ACHN (cell line): ENCODE data around the gene GALNT13.

Experiments used
- DNase-seq: peaks from one replicate; pipeline ENCODE4 v3.0.0-alpha.2; 2015
- in situ Hi-C: cut with HindIII; loops from 2 replicates; pipeline ENCODE4 v1.10.0; 2017; ENCODE audit warnings: low sequenced_read_pairs, low pct_ligation_motif_present, low pct_unique_long_range_greater_than_20kb

The GALNT13 gene

DNA sequence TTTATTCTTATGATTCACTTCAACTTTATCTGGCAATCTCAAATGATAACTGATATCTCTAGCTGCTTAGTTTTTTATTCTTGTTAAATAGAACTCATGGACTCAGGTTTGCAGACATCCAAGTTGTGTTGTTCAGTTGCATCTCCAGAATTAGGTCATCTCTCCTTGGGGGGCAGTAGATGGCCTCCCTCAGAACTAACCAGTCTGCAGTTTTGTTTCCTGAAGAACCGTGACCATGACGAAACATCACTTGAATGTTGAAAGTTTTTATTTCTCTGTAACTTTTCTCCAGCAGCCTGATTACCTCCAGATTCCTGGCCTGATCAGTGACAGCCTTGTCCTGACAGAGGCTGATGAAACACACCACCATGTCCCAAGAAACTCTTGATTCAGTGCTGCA lies 321.5 kb downstream of the GALNT13 start:
- in situ Hi-C loops = no loop called here

DNA sequence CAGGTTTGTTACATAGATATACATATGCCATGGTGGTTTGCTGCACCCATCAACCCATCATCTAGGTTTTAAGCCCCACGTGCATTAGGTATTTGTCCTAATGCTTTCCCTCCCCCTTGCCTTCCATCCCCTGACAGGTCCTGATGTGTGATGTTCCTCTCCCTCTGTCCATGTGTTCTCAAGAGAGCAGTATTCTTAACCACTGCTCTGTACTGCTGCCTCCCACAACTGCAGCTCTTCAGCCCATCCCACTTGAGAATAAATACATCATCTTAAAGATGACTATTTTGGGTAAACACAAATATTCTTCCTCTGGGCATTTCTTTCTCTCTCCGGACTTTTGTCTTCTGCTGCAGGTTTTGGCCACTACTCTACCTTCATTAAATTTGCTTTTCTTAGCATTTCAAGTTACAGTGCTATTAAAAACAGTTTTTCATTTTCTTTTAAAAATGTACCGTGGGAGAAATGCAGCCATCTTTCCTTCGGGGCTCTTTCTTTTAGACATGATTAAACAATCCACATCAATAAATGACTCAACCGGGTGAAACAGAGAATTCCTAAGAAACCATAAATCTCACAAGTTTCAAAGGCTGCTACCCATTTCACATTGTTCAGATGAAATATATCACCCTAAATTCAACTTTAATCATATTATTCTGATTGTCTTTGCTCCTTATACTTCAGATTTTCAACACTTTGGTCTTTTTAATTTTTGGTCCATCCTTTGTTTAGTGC lies 323.4 kb downstream of the GALNT13 start:
- no peak for DNase-seq
- in situ Hi-C loops = no loop called here

More for the DNA sequence above, 321.5 kb downstream of the GALNT13 start:
- no peak for DNase-seq

DNA sequence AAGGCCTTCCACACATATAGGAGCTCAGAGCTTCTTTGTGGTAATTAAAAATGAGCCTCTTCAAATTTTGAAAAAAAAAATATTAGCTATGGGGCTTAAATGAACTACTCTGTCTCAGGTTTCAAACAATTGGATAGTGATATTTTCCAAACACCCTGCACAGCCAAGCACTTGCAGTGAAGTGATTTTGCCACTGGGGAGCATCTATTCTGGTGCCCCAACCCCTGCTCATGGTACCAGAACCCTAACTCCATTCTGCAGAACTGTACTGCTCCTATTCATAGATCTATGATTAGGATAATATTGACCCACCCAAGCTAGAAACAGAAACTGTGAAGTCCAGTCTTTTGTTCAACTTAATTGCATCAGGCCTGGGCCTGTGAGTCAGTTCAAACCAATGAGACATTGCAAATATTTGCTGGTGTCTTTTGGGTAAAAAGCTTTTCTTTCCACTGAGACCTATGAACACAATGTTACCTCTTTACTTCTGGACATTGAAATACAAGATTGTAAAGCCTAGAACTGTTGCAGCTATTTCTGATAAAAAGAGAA lies 324.0 kb downstream of the GALNT13 start:
- in situ Hi-C loops = no loop called here
- DNase-seq = no peak

DNA sequence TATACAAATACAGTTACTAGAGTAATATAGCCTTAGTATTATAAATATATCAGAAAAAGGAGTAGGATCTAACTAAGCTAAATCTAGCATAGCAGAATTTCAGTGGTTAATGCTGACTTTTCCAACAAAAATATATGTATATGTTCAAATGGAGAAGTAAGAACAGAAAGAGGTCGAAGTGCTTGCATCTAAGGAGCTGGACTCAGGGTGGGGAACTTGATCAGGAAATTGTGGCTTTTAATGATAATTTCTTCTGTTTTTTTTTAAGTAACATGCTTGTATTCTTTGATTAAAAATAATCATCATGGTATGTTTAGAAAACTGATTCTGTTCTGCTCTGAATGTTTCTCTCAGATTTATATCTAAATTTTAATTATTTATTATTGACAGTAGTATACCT lies 327.1 kb downstream of the GALNT13 start:
- in situ Hi-C loops = no loop called here
- no peak for DNase-seq

DNA sequence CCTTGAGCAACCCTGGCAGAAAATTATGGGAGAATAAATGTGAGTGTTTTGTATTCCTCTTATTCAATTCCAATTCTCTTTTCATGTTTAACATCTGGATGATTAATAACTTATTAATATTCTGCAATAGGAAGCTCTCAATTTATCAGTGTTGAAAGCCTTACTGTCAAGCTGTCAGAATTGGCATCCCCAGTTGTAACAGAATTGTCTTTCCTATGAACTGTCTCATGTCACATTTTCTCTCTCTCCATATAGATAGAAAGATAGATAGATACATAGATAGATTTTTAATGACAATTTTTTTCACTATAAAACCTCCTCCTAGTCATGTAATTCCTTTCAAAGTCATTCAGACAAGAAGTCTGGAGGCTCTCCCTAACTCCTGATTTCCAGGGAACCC lies 331.5 kb downstream of the GALNT13 start:
- in situ Hi-C loops = no loop called here
- no peak for DNase-seq

DNA sequence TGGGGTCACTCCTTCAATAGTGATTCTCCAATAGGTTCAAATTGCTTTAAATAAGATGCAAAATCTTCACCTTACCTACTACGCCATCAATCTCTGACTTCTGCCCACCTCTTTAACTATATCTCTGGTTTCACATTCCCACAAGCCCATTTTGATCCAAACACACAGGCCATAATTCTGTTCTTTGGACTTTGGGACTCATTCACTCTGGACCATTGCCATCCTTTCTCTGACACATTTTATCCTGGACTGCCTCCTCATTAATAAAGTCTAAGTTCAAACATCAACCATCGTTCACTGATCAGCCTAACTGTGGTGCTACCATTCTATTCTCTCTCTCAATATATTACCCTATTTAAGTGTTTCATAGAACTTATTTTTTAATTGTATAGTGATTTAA lies 332.2 kb downstream of the GALNT13 start:
- in situ Hi-C loops = no loop called here
- no peak for DNase-seq

DNA sequence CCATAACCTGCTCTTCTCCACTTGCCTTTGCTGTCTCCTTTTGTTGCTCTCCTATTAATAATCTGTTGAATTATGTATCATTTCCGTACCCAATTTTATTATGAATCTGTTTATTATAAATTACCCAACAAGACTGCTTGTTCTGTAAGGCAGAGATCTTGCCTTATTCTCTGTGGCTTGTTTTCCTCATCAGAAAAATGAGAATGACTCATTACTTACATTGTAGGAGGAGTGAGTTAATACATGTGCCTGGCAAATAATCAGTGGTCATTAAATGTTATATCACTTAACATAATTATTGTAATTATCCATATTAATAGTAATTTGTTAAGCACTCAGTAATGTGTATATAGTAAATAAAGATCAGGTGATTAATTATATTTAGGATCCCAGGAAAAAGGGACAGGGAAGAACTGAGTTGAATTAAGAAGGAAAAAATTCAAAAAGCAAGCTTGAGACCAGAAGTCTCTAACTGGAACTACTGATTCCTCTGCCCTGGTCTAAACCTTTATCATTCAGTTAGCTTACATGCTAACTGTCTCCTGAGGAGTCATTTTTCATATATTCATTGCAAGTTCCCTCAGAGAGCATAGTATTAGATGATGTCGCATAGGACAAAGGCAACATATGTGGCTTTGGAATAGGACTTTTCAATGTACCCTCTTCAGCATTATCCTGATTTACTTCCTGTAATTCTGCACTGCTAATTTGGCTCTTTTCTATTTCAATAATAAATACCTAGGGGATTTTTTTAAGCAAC lies 335.7 kb downstream of the GALNT13 start:
- in situ Hi-C loops = no loop called here
- no peak for DNase-seq

DNA sequence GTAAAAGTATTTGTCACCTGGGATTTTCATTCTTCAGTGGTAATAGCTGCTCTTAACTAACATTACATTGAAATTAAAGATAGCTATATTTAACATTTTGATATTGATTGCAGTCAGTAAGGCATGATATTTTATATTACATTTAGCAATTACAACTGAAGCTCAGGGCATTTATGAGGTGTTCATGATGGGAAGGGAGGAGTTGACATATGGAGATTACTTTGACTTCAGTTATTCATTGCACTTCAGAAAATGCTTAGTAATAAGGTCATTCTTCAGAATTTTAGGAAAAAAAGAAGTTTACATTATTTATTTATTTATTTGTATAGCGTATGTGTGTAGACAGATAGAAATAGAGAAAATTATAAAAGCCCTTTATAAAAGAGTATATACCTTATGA lies 352.0 kb downstream of the GALNT13 start:
- DNase-seq = no peak
- in situ Hi-C loops = no loop called here

DNA sequence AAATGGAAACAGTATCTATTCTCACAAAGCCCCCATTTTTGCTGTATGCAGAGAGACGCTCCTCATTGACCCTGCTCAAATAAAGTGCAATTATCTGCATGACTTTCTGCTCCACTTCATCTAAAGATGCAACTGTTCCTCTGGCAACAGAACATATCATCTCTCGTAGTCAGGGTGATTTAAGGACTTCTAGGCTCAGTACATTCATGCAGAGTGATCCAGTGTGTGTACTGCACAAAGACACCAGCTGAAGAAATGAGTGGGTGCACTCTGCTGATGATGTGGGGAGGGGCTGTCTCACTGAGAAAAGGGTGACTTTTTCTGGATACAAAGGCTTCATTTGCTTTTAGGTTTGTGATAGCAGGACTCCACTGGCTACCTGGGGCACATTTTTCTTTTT lies 355.2 kb downstream of the GALNT13 start:
- in situ Hi-C loops = no loop called here

DNA sequence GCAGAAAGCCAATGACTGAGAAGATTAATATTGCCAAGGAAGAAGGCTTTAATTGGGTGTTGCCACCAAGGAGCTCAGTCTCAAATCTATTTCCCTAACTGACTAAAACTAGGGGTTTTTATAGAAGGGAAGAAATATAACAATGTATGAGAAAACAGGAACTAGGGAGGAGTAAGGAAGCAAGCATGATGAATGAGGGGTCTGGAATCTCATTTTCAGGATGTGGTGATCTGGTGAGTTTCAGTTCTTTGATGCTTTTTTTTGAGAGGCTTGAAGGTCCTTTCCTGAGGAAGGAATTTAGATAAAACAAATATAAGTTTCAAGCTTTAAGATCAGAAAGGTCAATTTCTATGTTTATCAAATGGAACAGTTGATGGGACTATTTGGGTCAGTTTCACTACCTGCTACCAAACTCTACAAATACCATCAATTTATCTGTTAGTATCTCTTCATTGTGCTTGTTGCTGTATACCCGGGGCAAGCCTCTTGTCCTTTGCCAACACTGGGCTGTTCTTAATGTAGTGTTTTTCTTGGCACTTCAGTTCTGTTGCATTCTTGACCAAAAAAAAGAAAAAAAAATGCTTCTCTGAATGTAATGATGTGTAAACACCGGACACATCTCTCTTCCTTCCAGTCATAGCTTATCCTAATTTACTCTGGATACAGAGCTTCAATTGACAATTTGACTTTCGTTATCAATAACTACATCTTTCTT lies 357.0 kb downstream of the GALNT13 start:
- in situ Hi-C loops = no loop called here
- no peak for DNase-seq

More for the DNA sequence above, 355.2 kb downstream of the GALNT13 start:
- no peak for DNase-seq

DNA sequence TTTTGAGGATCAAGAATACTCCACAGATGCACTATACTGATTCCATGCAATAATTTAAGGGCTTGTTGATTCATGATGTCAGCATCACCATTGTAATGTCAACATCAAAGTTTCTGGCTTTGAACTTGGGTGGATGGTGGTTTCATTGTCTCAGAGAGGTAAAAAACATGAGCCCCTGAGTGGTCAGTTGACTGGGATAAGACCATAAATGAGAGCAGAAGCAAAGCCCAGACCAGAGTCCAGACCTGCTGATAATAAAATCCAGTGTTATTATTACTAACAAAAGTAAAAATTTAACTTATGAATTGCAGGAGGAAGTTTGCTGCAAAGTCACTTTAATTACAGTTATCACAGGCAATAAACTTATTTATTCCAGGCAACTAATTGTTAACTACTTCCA lies 358.2 kb downstream of the GALNT13 start:
- in situ Hi-C loops = no loop called here

DNA sequence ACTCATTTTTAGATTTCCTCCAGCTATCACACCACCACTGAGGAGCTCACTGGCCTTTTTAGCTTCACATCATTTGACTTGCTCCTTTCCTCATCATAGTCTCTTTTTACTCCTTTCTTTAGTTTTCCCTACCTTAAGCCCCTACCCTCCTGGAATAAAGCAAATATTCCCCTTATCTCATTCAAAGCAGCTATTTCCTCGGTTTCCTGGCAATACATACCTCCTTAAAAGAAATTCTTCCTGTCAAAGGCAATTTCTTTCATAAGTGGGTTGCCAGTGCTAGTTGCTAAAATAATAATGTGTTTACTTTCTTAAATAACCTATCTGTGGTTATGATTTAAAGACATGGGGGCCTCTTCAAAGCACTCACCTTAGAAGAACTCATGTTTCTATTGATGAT lies 359.3 kb downstream of the GALNT13 start:
- no peak for DNase-seq
- in situ Hi-C loops = no loop called here

More for the DNA sequence above, 358.2 kb downstream of the GALNT13 start:
- no peak for DNase-seq

DNA sequence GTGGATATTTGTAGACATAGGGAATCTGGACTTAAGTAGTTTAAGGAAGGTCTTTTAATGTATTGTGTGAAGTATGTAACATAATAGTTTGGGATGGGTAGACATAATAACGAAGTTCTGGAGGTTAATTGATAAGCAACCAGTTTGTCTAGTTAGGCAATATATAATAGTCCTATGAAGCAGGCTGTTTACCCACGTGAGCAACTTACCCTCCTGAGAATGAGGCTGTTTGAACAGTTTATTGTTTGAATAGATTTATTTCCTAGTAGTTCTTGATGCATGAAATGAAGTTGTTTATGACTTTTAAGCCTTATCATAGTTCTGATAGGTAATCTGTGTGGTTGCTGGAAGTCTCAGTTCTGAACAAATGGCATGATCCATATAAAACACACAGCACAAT lies 361.5 kb downstream of the GALNT13 start:
- DNase-seq = no peak
- in situ Hi-C loops = no loop called here

DNA sequence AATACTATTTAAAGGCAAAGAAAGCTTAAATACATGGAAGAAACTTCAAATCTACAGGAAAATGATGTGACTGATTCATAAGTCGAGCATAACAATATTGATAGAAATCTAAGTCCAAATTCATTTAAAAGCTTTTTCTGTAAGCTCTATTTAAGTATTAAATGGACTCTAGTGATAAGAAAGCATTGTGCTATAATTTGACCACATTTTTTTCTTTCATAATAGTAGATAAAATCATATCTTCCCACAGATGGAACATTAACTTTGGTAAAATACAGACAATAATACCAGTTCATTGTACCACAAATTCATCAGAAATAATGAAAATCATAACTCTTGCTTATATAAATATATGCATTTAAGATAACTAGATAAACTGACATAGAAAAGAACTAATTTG lies 366.5 kb downstream of the GALNT13 start:
- in situ Hi-C loops = no loop called here
- DNase-seq = no peak

DNA sequence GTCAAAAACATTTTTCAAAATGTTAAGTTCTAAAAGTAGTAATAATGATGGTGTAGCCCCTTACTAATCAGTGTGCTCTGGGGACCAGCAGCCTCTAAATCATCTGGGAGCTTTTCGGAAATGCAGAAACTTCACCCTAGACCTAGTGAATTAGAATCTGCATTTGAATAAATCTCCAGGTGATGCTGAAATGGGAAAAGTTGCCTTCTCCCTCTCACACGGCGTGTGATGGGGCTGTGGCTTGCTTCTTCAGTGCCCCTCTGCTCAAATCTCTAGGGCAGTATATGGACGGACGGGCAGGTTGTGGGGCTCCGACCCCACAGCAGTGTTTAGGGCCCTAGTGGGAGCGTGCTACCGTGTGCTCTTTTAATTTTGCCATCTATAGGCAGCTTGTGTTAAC lies 368.6 kb downstream of the GALNT13 start:
- in situ Hi-C loops = no loop called here
- no peak for DNase-seq

DNA sequence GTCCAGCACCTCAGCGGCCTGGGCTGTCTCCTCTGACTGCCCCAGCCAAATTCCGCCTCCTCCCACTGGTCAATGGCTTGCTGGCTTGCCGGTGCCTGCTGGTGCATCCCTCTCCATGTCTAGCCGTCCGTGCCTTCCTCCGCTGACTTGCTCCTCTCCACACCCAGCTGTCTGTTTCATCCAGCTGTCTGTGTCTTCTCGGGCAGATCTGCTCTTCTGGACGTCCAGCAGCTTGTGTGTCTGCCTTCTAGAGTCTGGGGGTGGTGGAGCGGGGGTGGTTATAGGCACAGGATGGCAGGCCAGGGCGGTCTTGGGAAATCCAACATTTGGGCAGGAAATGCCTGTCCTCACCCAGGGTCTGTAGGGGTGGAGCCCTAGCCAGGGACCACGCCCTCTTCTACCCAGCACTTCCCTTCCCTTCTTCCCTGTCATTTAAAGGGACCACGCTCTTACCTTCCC lies 369.2 kb downstream of the GALNT13 start:
- in situ Hi-C loops = no loop called here
- DNase-seq = no peak

DNA sequence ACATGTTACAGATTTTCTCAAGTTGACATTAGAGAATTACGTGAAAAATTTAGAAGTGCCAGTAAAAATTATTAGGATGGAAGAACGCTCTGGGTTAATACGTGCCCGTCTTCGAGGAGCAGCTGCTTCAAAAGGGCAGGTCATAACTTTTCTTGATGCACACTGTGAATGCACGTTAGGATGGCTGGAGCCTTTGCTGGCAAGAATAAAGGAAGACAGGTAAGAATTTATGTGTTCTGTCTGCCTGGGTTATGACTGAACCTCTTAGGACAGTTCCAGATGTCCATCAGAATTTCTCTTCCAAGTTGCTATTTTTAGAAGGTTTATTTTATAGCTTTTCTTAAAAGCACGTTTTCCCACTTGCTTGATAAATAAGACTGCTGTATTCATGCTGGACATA lies 371.0 kb downstream of the GALNT13 start:
- in situ Hi-C loops = no loop called here
- DNase-seq = no peak

DNA sequence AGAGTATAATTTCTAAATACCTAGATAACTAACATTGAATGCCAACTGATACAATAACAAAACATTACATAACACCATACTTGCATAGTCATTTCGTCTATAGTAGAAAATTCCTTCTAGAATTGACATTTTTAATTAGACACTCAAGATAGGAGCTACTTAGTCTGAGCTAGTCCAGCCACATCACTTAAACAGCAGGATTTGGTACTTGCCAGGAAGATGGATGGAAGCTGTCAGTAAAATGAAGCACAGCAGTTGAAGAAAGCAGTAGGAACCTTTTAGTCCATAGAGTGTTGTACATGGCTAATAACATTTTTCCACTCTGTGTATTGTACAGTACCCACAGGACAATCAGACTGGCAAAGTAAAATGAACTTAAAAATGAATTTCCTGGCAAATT lies 372.0 kb downstream of the GALNT13 start:
- in situ Hi-C loops = no loop called here

DNA sequence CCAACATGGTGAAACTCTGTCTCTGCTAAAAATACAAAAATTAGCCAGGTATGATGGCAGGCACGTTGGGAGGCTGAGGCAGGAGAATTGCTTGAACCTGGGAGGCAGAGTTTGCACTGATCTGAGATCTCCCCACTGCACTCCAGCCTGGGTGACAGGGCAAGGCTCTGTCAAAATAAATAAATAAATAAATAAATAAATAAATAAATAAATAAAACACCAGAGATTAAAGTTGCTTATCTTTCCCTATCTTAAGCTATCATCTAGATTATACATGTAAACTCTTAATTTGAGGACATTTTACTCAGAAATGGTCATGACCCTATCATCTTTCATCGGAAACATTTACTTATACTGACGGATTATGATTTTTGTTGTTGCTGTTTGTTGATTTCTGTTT lies 373.2 kb downstream of the GALNT13 start:
- in situ Hi-C loops = no loop called here

More for the DNA sequence above, 372.0 kb downstream of the GALNT13 start:
- DNase-seq = no peak

More for the DNA sequence above, 373.2 kb downstream of the GALNT13 start:
- no peak for DNase-seq
